ENCODE measurements around the gene PRR15.

DNA sequence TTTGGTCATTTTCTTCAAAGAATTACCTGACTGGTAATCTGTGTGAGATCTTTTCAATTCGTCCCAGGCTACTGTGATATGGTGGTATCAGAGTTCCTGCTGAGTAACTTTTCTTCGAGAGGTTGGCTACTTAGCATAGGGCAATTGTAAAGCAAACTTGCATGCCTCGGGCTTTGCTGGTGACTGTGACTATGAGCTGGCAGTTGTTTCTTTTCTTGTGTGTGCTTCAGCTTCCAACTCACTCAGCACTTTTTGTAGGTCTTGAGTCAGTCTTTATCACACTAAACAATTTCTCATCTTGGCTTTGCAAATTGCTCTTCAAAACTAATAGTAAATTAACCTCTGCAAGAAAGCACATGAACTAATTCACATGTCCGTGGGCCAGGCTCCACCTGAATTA, 44.3 kb downstream of the PRR15 start:
- TF ChIP-seq REST (IDR thresholded peaks at IDR 0.05; ENCODE audit: borderline replicate concordance in 1 of 2, low read depth in 1 of 2, low read length in 2 of 2) = no peak
- no peak for TF ChIP-seq RBFOX2 (IDR thresholded peaks at IDR 0.05; ENCODE audit: low read depth, low read length)
- no peak for TF ChIP-seq RNF219 (CRISPR knock-in tag; IDR thresholded peaks at IDR 0.05)
- no peak for TF ChIP-seq ZBTB8A (CRISPR knock-in tag; IDR thresholded peaks at IDR 0.05; ENCODE audit: borderline replicate concordance, low read depth)
- no peak for TF ChIP-seq BCL6 (CRISPR knock-in tag; IDR thresholded peaks at IDR 0.05)
- no peak for TF ChIP-seq ATF3 (CRISPR knock-in tag; IDR thresholded peaks at IDR 0.05)
- no peak for TF ChIP-seq ZNF776 (CRISPR knock-in tag; IDR thresholded peaks at IDR 0.05)
- no peak for TF ChIP-seq SP5 (CRISPR knock-in tag; IDR thresholded peaks at IDR 0.05; ENCODE audit: borderline replicate concordance, low read depth)
